ENCODE data around the gene NPC1L1. TPM values are rescaled to one million over a fixed set of nuclear protein-coding genes. Genes with fewer than 3 reads are reported as not detected.

Gene NPC1L1
- polyA plus RNA-seq, 1 donor (not counting 4 experiments of a cell fraction or from before 2014, with no cell fraction given), result 0.01 TPM

GRCh38 chr7:44547536-44548231, 6.6 kb upstream of the NPC1L1 start:
- peaks cover 21% of the 10 kb centered on the region for H3K4me1 ChIP-seq (ENCODE audit: control insufficient read depth, extremely low read depth, insufficient read depth, low read length)
- dilution Hi-C loops (cut with MboI; ENCODE audit: extremely low pct_ligation_motif_present, low sequenced_read_pairs), result no loop called here
- H3K36me3 ChIP-seq (ENCODE audit: control insufficient read depth in 2 of 2, extremely low read depth in 1 of 2, insufficient read depth in 2 of 2, low read length in 2 of 2), result no peaks in the 10 kb centered on the region
- H3K79me2 ChIP-seq (ENCODE audit: control insufficient read depth, insufficient read depth, low read length), result no peaks in the 10 kb centered on the region
- H3K9ac ChIP-seq (ENCODE audit: control insufficient read depth, extremely low read depth, insufficient read depth, low read length), result no peak overlapping the region
- FAIRE-seq (no peak), DNase-seq (ENCODE audit: low read depth, low spot score) (no peak)
- TF ChIP-seq CTCF (optimal IDR thresholded peaks at IDR 0.05 in 1 of 3, IDR thresholded peaks at IDR 0.05 in 1 of 3, conservative IDR thresholded peaks at IDR 0.05 in 1 of 3; ENCODE audit: extremely low read depth in 1 of 3, insufficient read depth in 2 of 3, low read length in 3 of 3), result no peak
- no peak overlapping the region for H2AFZ ChIP-seq (ENCODE audit: control insufficient read depth, low read length)
- H3K27me3 ChIP-seq (ENCODE audit: control insufficient read depth, extremely low read depth, insufficient read depth, low read length), result no peaks in the 10 kb centered on the region
- no peak overlapping the region for H3K4me2 ChIP-seq (ENCODE audit: control insufficient read depth, extremely low read depth, insufficient read depth, low read depth, low read length)
- H3K27ac ChIP-seq (ENCODE audit: control insufficient read depth, insufficient read depth, low read length), result no peak overlapping the region
- no peak overlapping the region for H3K4me3 ChIP-seq (ENCODE audit: control insufficient read depth in 2 of 3, extremely low read depth in 1 of 3, insufficient read depth in 2 of 3, low read depth in 1 of 3, low read length in 3 of 3)
- H3K9me3 ChIP-seq (ENCODE audit: control insufficient read depth, low read depth, low read length), result no peaks in the 10 kb centered on the region
- no peaks in the 10 kb centered on the region for H3K9me1 ChIP-seq (ENCODE audit: control insufficient read depth, extremely low read depth, insufficient read depth, low read length)
- no peaks in the 10 kb centered on the region for H4K20me1 ChIP-seq (ENCODE audit: control insufficient read depth, extremely low read depth, insufficient read depth, low read length)

GRCh38 chr7:44541876-44542610, 913 bp upstream of the NPC1L1 start:
- Histone ChIP-seq H3K27ac (ENCODE audit: control insufficient read depth, insufficient read depth, low read length) (no peak overlapping the region), H3K9me1 (ENCODE audit: control insufficient read depth, extremely low read depth, insufficient read depth, low read length) (no peaks in the 10 kb centered on the region), H3K27me3 (ENCODE audit: control insufficient read depth, extremely low read depth, insufficient read depth, low read length) (no peaks in the 10 kb centered on the region), H2AFZ (ENCODE audit: control insufficient read depth, low read length) (no peak overlapping the region), H3K9me3 (ENCODE audit: control insufficient read depth, low read depth, low read length) (no peaks in the 10 kb centered on the region), H3K36me3 (ENCODE audit: control insufficient read depth in 2 of 2, extremely low read depth in 1 of 2, insufficient read depth in 2 of 2, low read length in 2 of 2) (no peaks in the 10 kb centered on the region), H3K4me3 (ENCODE audit: control insufficient read depth in 2 of 3, extremely low read depth in 1 of 3, insufficient read depth in 2 of 3, low read depth in 1 of 3, low read length in 3 of 3) (no peak overlapping the region), H4K20me1 (ENCODE audit: control insufficient read depth, extremely low read depth, insufficient read depth, low read length) (no peaks in the 10 kb centered on the region), H3K4me2 (ENCODE audit: control insufficient read depth, extremely low read depth, insufficient read depth, low read depth, low read length) (no peak overlapping the region), H3K4me1 (ENCODE audit: control insufficient read depth, extremely low read depth, insufficient read depth, low read length) (peaks cover 23% of the 10 kb centered on the region), H3K79me2 (ENCODE audit: control insufficient read depth, insufficient read depth, low read length) (no peaks in the 10 kb centered on the region), H3K9ac (ENCODE audit: control insufficient read depth, extremely low read depth, insufficient read depth, low read length) (no peak overlapping the region)
- no peak for FAIRE-seq
- DNase-seq (ENCODE audit: low read depth, low spot score), result no peak
- peak in 1 of 3 experiments; percentile 4 for TF ChIP-seq CTCF (optimal IDR thresholded peaks at IDR 0.05 in 1 of 3, IDR thresholded peaks at IDR 0.05 in 1 of 3, conservative IDR thresholded peaks at IDR 0.05 in 1 of 3; ENCODE audit: extremely low read depth in 1 of 3, insufficient read depth in 2 of 3, low read length in 3 of 3)
- no peak for TF ChIP-seq EZH2 (IDR thresholded peaks at IDR 0.05; ENCODE audit: low read length)
- dilution Hi-C loops (cut with MboI; ENCODE audit: extremely low pct_ligation_motif_present, low sequenced_read_pairs), result no loop called here

Measured in keratinocyte (primary cell).